HG03378 (cell line): ENCODE results near the gene AMY2B.
"Not testable (repeated sequence)": the region's sequence is repeated elsewhere in the genome, so short reads cannot be mapped to it uniquely, and the experiment has no call there.

Experiments used
- ATAC-seq: cut with Tn5 transposase; IDR thresholded peaks from one replicate; pipeline ENCODE4 v1.9.1; 2021; ENCODE audit warnings: mild to moderate bottlenecking, moderate library complexity; ENCODE audit not compliant: unreplicated experiment

The AMY2B gene

DNA sequence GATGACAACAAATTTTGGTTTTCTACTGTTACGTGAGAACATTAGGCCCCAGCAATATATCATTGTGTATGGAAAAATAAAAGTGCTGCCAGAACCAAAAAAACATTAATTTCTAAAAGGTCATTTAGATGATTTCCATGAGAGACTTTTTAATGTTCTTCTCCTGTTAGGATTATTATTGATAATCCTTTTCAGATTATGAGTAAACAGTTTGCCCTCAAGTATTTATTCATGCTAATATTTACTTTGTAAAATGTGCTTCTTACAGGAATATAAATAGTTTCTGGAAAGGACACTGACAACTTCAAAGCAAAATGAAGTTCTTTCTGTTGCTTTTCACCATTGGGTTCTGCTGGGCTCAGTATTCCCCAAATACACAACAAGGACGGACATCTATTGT lies at the start of gene AMY2B:
Gene AMY2B (plus strand): TSS at position 301 of the 400 bp plus-strand sequence. CDS start 14 bp downstream, at position 315.
- not testable (repeated sequence) for ATAC-seq

DNA sequence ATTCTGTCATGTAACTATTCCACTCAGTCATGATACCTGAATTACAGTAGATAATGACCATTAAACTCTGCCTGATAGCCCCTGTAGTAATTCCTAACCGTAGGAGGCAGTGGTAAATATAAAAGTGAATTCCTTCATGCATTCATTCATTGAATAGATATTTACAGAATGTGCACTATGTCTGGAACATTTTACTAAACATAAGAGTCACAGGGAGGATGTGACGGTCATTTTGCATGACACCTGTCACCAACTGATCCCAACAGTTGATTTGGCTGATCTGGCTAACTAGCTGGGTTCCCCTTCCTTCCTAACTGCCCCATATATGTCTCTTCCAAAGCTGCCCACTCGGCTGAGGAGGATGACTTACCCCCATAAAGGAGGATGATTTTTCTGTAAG lies 48.0 kb upstream of the AMY2B start:
- no peak for ATAC-seq

GRCh38 chr1:103525114-103525606 lies 46.2 kb upstream of the AMY2B start:
- peak; percentile 42 for ATAC-seq

GRCh38 chr1:103525607-103526507 lies 45.5 kb upstream of the AMY2B start, which contains the start of gene RNPC3:
Gene RNPC3, plus strand, starts transcription at chr1:103525699. Its CDS starts 372 bp downstream, at chr1:103526071.
- peak; percentile 78 for ATAC-seq

DNA sequence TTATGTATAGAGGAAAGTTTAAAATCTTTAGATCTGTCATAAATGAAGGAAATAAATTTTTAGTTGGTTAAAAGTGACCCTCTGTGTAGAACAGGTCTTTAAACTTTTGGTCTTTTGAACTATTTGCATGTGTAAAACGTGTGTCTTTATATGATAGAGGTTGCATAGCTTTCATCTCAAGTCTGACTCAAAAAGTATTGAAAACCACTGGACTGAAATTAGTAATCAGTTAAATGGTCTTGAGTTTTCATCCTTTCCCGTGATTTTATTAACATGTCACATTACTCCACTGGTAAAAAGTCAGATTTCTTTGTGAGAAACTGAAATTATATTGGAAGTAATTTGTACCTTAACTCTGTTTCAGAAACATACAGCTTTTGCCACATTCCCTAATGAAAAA lies 44.1 kb upstream of the AMY2B start:
- ATAC-seq = peak; percentile 22

DNA sequence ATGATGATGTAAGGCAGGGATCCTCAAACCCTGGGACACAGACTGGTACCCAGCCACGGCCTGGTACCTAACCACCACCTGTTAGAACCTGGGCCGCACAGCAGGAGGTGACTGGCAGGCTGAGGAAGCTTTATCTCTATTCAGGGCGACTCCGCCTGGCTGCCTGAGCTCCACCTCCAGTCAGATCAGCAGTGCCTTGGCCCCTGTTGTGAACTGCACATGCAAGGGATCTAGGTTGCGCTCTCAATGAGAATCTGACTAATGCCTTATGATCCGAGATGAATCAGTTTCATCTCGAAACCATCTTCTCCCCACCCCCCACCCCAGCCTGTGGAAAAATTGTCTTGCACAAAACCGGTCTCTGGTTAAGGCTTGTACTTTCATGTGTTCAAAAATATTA lies 41.6 kb upstream of the AMY2B start:
- ATAC-seq = no peak

DNA sequence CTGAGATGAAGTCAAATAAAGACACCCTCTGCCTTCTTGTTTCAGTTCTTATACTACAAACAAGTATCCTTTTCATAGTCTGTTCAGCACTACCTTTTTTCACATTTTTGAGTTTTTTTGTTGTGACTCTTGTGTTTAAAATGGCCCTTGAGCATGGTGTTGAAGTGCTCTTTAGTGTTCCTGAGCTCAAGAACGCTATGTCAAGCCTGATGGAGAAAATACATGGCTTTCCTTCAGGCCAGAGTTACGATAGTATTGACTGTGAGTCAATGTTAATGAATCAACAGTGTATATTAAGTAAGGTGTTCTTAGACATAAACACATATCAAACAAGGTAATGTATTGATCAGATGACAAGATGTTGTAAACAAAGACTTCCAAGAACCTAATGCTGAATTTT lies 33.2 kb upstream of the AMY2B start:
- ATAC-seq = no peak

- no peak for ATAC-seq
Measured at GRCh38 chr1:103541431-103541830, 30.0 kb upstream of the AMY2B start.

GRCh38 chr1:103546496-103546895 lies 24.9 kb upstream of the AMY2B start:
- ATAC-seq = no peak

- no peak for ATAC-seq
Measured at GRCh38 chr1:103547840-103548239, 23.5 kb upstream of the AMY2B start.

- no peak for ATAC-seq
Measured at GRCh38 chr1:103560427-103560826, 11.0 kb upstream of the AMY2B start.

DNA sequence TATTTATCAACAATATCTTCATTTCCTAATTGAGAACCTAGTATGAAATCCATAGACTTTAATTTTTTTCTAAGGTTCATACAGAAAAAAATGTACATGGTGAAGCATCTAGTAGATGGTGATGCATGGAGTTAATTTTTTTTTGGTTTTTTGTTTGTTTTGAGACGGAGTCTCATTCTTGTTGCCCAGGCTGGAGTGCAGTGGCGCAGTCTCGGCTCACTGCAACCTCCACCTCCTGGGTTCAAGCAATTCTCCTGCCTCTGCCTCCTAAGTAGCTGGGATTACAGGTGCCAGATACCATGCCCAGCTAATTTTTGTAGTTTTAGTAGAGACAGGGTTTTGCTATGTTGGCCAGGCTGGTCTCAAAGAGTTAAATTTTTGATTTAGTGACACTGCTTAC lies 10.3 kb upstream of the AMY2B start:
- not testable (repeated sequence) for ATAC-seq

DNA sequence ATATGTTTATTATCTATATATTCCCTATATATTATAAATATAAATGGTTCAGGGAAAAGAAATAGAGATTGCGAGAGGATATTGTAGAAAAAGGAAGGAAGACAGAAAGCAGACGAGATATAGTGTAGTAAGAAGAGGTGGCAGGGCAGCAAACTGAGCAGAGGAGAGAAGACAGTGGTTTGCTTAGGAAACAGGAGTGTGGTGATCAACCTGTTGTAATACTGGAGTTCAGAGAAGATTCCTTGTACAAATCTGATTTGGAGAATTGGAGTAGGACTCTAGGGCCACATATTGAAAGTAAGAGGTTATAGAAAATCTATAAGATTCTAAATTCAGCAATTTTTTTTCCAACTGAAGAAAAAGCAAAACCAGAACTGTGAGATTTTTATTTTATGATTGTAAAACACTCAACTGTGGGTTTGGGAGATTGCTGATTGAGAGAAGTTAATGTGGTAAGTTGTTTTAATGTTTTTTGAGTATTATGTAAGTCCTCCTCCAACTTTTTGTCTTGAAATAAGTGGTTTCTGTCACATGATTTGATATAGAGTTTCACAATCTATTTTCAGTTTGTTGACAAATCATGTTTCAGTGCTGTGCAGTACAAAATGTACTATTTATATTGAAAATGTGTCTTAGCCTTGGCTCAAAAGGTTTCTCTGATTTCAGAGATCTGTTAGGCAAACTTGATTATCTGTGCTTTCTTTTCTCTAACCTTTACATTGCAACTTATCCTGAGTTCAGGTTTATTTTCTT lies 9.6 kb upstream of the AMY2B start:
- ATAC-seq = peak; percentile 86

- no peak for ATAC-seq
Measured at GRCh38 chr1:103563056-103563455, 8.3 kb upstream of the AMY2B start.

- ATAC-seq = no peak
Measured at GRCh38 chr1:103569493-103569892, 1.9 kb upstream of the AMY2B start.

DNA sequence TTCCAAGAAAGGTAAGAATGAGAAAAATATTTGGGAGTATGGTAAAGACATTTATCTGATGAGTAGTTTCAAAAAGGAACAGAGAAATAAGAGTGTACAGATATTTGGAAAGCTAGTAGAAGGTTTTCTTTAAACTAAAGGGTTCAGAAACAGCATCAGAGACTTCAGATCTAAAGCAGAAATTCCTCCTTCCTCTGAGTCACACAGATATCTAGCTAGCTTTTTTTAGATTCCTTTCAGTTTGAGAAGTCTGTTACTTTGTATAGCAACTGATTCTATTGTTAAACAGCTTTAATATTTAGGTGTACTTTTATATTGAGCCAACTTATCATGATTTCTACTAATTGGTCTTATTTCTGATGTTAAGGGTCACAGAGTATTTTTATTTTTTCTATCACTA lies 4.7 kb downstream of the AMY2B start:
- no peak for ATAC-seq

DNA sequence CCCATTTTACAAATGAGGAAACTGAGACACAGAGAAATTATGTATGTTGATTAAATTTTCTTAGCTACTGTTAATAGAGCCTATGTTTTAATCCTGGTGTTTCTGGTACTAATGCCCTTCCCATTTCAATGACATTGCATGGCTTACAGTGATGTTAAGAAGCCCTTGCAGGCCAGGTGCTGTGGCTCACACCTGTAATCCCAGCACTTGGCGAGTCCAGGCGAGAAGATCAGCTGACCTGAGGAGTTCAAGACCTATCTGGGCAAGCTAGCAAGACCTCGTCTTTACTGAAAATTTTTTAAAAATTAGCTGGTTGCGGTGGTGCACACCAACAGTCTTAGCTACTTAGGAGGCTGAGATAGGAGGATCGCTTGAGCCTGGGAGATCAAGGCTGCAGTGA lies 5.4 kb downstream of the AMY2B start:
- not testable (repeated sequence) for ATAC-seq

DNA sequence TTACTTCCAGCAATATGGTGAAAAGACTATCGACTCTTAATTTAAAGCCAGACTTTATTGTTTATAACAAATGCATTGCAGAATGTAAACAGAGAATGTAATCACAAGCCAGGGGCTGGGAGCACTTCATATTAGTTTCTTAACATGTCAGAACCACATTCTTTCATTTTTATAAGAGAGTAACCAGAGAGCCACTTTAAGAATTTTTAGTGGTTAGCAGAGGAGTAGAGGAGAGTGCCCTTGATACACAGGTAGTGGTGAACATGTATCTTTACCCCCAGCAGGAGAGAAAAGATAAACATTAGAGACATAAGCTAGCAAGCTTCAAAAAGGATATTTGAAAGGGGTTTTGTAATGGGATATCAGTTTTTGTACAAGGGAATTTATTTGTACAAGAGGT lies 11.1 kb downstream of the AMY2B start:
- ATAC-seq = no peak

DNA sequence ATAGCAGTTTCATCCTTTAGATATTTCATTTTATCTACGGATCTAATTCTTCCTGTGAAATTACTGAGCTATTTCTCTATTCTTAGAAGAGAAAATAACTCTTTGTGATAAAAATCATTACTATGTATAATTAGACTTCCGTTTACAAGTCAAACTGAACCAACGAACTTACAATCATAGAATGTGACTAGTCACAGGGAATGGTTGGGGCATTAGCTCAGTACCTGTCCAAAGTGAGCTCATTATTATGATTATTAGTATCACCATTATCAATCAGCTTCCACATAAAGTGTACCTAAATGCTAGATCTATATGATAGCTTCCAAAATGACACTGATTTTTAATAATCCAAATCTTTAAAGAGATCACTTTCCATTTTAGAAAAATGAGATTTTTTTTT lies 12.5 kb downstream of the AMY2B start:
- no peak for ATAC-seq

GRCh38 chr1:103584537-103584936 lies 13.1 kb downstream of the AMY2B start:
- no peak for ATAC-seq

DNA sequence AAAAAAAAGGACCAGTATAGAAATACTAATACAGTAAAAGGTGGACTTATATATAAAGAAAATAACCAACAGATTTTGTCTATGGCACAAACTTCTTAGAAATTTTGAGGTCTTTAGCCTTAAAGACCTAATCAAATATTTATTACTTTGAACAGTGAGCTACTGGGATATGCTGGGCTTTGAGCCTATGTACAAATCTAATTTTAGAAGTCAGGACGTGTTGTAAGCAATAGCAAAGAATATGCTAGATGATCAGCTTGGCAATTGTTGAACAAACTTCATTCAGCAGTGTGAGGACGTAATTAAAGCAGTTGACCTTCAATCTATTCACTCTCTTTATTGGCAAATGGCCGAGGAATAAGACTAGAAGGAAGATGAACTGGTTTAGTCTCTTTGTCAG lies 31.4 kb downstream of the AMY2B start:
- ATAC-seq = not testable (repeated sequence)

- ATAC-seq = no peak
Measured at GRCh38 chr1:103616362-103616761, 45.0 kb downstream of the AMY2B start.
